NCI-H1417 (cell line): ENCODE measurements around the gene MBD4.
"Not testable (repeated sequence)": the region's sequence is repeated elsewhere in the genome, so short reads cannot be mapped to it uniquely, and the experiment has no call there.

Experiments used
- DNase-seq, 3 experiments: peaks; one replicate each; lab custom pipeline; 2025; lab: John Stamatoyannopoulos, UW

The MBD4 gene

DNA sequence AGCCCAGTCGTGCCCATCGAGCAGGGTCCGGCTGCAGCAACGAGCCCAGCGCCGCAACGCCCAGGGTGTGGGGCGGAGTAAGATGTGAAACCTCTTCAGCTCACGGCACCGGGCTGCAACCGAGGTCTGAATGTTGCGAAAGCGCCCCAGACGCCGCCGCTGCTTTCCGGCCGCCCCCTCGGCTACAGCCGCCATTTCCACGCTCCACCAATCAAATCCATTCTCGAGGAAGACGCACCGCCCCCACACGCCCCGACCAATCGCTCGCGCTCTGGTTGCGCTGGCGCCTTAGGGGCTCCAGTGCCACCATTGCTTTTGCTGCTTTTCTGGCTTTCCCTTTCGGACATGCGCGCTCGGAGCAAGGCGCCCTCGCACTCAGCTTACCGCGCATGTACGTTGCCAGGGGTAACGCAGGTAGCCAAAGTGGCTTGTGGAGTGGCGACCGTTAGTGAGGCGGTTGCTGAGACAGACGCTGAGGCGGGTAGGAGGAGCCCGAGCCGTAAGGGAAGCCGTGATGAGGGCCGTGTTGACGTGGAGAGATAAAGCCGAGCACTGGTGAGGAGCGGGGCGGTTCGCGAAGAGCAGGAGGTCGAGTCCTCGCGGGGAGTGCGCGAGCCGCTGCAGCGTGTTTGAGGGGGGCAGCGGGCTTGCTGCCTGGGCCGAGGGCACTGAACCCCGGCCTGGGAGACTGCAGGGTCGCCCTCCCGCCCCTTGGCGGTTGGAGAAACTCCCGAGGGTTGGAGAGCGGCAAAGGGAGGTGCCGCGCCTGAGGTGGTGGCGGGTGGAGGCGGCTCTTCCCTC lies at the start of gene MBD4, which contains the start of gene IFT122:
Gene MBD4, minus strand, starts transcription at position 132 of the 801 bp plus-strand sequence. Its CDS starts 115 bp downstream, at position 17.
Gene IFT122, plus strand, starts transcription at position 408 of the 801 bp plus-strand sequence. Its CDS starts 107 bp downstream, at position 515.
- DNase-seq = peak; percentile 99 to 100 (median 100)

DNA sequence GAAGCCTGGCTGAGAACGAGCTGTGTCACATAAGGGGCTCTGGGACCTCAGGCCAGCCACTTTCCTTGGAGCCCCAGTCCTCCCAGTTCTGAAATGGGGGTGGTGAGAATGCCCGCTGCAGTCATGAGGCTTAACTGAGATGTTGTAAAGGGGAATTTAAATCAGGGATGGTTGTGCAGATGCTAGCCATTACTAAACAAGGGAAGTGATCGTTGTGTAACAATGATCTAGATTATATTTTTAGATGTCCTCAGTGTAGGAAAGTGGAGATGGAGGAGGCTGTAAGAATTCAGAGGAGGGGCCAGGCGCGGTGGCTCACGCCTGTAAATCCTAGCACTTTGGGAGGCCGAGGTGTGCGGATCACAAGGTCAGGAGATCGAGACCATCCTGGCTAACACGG lies 49.5 kb upstream of the MBD4 start:
- DNase-seq = not testable (repeated sequence)

DNA sequence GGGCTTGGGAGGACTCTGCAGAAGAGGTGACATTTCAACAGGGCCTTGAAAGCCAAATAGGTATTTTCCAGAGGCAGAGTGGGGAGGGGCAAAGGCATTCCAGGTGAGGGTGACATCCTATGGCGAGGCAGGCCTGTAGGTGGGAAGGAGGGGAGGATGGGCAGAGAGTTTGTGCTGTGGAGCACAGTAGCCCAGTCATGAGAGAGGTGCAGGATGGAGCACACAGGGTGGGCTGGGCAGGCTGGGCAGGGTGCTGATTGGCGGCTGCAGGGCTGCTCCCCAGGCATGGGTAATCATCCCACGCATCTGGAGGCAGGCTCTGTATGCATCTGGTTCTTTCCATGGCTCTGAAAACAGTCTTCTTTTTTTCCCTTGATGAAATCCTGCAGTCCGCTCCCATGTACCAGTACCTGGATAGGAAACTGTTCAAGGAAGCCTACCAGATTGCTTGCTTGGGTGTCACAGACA lies 48.2 kb upstream of the MBD4 start:
- DNase-seq = not testable (repeated sequence)

DNA sequence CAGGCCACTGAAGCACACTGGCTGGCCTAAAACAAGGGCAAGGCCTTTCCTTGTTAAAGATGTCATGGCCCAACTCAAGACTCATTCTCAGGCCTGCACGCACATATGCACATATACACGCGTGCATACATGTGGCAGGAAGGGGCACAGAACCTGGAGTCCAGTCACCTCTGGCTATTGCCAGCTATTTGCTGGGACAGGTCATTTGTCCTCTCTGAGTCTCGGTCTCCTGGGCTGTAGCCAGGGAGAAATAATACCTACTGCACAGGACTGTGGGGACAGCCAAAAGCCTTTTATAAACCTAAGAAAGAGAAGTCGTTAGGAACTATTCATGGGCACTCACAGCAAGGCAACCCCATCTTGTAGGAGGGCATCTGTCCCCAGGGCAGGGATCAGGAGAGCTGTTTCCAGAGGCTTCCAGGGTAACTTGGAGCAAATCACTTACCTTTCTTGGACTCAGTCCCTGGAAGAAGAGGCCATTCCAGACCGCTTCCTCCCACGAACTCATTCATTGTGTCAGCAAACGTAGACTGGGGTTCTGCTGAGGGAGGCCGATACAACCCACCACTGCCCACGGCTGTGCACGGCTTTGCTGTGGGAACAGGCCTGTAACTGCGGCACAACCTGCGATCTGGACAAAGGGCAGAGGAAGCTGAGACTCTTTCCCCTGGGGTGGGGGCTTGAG lies 47.6 kb upstream of the MBD4 start:
- no peak for DNase-seq

DNA sequence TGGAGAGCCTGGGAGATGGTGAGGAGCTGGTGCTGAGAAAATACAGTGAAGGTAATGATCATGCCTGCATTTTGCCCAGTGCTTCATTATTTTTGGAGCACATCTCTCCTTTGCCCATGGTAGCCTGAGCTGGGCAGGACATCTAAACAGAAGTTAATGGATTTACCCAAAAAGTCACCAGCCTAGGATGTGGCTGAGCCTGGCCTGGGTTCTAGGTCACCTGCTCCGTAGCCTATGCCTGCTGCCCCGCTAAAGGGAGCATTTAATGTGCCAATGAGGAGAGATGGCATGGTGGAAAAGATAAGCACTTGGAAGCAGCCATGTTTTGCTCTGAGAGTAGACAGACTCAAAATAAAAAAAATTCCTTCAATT lies 46.9 kb upstream of the MBD4 start:
- DNase-seq = no peak

DNA sequence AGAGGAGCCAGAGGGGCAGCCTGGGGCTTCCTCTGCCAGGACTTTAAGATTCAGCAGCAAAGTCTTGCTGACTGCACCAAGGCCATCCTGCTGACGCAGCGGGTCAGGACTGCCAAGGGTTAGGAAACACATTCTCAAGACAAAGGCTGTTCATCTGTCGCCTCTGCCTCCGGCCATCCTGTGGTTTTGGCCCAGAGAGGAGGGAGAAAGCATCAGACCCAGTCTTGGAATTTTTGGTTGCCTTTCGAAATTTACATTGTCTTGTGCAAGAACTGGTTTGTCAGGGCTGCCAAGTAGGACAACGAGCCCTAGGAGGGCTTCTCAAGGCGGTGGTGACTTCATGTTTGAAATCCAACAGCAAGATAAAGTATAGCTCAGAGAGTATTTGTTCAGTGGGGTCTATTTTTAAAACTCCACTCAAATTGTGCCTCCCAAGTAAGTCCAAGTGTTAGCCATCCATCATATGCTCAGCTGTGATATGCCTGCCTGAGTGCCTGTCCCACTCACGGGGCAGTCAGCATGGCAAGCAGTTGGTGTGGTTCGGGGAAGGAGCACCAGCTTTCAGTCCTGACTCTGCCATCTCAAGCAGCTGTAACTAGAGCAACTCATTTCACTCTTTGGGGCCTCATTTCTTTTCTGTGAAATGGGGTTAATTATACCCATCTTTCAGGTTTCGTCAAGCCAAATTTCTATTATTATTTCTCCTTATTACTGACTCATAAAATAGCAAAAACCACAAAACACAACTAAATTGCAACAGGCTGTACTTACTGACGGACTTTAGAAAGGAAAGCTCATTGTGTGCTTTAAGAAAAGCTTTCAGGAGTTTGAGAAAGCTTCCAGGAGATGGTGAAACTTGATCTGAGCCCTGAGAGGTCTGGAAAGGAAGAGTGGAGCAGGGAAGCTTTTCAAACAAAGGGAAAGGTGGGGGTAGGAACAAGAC lies 46.2 kb upstream of the MBD4 start:
- DNase-seq = peak in 1 of 3 experiments; percentile 15

DNA sequence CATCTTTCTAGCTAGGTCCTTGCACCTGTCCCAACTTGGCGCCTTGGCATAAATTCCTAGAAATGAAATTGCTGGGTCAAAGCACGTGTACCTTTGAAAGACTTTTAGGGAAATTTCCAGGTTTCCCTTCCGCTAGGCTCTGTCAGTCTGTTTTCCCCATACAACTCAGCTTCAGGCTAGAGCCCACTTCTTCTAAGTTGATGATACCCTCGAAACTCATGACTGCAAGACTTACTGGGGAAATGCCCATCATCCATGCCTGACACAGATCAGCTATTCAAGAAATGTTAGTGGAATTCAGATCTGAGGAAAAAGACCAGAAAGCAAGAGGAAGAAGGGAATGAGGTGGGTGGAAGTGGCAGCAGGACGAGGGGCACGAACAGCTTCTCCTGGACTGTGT lies 45.4 kb upstream of the MBD4 start:
- not testable (repeated sequence) for DNase-seq

DNA sequence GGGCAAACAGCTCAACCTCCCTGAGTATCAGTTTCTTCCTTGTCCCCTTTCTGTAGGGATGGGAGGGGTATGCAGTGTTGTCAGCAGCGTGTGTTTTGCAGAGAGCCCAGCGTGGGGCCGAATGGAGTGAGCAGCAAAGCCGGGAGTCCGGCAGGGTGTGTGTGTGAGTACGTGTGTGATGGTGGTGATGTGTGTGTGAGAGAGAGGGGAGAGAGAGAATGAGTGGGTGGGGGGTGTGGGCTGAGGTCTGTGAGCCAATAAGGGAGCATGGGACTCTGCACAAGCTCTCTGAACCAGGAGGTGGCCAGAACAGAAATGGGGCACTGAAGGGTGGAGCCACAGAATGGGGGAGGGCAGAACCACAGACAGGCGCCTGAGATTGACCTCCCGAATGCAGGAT lies 44.1 kb upstream of the MBD4 start:
- no peak for DNase-seq

DNA sequence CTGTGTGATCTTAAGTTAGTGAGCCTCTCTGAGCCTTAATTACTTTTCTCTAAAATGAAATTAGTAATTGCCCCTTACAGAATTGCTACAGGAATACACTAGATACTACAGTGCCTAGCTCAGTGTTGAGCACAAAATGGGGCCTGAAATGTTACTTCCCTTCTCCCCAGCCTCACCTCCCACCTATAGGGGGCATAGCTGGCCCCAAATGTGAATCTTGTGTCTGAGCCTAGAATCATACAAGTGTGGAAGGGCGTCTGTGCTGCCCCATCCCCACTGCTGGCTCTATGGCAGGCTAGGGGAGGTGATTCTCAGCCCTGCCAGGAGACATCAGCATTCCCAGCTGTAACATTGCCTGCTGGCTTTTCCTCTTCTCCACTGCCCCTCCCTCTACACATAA lies 43.0 kb upstream of the MBD4 start:
- no peak for DNase-seq

DNA sequence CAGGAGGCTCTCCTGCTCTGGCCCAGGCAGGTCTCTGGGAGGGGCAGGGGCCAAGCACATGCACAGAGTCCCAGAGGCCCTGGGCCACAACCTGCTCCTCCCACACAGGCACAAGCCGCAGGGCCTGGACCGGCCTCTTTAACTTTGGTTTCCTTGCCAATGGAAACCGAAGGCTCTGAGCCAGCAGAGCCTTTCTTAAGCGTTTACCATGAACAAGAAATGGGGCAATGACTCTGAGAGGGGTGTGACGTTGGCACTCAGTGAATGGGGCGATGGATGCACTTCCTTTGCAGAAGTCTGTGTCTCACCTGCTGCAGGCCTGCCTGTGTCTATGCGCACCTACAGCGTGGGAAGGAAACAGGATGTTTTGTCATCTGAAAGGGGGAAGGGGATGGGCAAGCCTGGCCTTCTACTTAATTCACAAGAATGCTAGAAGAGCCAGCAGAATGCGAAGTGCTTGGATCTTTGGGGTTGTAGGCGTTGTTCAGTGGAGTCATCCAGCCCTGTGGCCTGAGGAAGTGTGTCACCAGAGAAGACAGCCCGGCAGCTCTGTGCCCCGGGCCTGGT lies 42.1 kb upstream of the MBD4 start:
- no peak for DNase-seq

DNA sequence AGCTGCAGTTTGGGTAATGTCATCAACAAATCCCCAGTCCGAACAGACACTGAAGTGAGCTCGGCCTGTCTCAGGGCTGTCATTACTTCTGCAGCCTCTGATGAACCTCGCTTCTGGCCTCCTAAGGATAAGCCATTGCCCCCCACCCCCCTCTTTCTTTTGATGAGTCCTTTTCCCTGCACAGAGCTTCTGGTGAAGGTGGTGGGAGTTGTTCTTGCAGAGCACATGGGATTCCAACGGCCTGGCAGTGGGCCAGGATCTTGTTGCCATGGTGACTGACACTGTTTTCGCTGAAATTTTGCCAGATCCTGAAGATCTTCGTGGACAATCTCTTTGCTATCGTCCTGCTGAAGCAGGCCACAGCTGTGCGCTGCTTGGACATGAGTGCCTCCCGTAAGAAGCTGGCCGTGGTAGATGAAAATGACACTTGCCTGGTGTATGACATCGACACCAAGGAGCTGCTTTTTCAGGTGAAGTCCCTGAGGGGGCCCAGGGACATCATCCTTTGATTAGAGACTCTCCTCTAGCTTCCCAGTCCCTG lies 41.5 kb upstream of the MBD4 start:
- DNase-seq = not testable (repeated sequence)

DNA sequence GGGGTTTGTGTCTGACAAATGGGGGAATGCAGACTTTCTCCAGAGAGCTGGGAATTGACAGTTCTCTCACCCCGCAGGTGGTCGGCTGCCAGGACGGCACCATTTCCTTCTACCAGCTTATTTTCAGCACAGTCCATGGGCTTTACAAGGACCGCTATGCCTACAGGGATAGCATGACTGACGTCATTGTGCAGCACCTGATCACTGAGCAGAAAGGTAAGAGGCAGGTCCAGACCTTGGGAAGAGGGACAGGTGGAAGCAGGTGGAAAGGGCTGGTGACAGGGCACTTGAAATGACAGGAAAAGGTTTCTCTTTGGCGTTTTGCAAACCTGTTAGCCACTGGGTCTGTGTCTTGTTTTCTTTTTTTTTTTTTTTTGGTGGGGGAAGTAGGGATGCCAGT lies 36.8 kb upstream of the MBD4 start:
- no peak for DNase-seq

DNA sequence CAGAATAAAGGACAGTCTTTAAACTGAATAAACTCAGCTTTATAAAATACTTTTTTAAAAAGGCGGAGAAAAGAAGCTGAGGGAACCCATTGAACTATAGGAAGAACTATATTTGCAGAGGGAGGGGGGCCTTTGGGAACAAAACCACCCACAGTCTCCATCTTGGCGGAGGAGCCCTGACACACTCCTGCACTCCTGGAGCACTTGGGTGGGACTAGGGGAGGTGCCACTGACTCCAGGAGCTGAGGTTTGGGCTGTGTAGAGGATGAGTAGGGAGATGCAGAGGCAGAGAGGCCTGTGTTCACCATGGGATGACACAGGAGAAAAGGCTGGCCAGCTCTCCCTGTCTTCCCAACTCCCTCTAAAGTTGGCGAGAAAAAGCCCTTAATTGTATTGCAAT lies 36.1 kb upstream of the MBD4 start:
- DNase-seq = no peak

DNA sequence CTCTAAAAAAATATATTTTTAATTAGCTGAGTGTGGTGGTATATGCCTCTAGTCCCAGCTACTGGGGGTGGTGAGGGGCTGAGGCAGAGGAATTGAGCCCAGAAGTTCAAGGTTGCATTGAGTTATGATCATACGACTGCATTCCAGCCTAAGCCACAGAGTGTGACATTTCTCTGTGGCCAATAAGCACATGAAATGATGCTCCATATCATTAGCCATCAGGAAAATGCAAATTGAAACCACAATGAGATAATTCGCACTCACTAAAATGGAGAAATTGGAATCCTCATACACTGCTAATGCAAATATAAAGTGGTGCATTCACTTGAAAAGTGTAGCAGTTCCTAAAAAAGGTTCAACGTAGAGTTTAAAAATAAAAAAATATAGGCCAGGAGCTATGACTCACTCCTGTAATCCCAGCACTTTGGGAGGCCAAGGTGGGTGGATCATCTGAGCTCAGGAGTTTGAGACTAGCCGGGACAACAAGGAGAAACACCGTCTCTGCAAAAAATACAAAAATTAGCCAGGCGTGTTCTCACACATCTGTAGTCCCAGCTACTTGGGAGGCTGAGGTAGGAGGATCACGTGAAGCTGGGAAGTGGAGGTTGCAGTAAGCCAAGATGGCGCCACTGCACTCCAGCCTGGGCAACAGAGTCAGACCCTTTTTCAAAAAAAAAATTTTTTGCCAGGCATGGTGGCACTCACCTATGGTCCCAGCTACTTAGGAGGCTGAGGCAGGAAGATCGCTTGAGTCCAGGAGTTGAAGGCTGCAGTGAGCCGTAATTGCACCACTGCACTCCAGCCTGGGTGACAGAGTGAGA lies 35.4 kb upstream of the MBD4 start:
- DNase-seq = no peak

DNA sequence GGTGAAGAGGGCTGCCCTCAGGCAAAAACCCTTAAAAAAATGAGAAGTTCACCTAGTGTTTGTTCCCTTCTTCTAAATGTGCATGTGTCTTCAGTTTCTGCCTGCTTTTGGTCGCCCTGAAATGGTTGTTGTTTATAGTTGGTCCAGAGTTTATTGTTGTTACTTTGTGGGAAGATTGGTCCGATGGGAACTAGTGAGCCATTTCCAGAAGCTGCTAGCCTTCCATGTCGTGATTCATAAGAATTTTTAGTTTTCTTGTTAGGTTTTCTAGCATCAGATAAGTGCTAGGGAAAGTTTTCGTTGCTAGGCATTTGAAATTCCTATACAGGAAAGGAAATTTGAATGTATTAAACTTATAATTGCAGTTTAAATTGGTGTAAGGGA lies 34.0 kb upstream of the MBD4 start:
- no peak for DNase-seq

DNA sequence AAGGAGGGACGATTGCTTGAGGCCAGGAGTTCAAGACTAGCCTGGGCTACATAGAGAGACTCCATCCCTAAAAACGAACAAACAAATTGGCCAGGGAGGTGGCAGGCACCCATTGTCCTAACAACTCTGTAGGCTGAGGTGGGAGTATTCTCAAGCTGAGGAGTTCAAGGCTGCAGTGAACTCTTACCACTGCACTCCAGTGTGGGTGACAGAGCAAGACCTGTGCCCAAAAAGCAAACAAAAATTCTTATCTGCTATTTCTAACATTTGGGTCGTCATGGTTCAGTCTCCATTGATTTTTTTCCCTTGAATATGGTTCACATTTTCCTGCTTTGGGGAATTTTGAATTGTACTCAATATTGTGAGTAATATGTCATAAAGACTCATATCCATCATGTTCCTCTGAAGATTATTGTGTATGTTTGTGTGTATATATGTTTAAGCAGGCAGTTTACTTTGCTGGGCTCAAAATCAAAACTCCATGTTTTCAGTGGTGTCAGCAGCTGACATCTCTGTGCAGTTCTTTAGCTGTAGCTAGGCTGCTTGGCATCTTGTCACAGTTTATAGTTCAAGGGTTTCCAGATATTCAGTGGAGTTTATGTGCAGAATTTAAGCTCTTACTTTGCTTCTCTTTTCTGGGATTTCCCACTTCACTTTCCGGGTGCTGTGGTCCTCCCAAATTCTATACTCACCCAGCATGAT lies 33.5 kb upstream of the MBD4 start:
- DNase-seq = no peak

DNA sequence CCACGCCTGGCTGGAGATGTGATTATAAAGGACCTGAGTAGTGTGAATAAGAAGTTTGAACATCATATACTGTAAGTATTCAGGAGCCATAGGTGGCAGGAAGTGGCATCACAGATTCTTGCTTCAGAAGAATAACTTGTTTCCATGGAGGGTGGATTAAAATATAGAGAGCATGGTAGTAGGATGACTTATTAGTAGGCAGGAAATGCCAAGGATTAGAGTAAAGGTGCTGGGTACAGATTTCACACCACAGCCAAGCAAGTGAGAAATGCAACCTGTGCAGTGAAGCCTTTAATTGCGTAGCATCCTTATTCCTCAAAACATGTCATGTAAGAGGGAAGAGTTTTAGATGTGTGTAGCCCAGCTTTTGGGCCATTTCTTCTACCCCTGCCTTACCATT lies 31.1 kb upstream of the MBD4 start:
- no peak for DNase-seq

DNA sequence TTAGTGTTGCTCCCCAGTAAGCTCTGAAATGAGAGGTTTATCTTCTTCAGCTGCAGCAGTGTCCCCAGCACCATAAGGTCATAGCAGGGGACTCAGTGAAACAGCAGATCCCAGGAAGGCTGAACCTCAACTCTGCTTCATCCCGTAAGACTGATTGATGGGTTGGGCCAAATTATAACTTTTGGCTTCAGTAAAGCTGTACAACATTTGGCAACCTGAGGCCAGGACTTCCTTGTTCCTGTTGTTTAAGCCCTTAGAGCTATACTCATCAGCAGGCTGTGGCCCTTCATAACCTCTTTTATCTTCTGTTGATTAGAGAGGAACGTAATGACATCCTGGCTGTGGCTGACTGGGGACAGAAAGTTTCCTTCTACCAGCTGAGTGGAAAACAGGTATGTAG lies 29.3 kb upstream of the MBD4 start:
- no peak for DNase-seq

DNA sequence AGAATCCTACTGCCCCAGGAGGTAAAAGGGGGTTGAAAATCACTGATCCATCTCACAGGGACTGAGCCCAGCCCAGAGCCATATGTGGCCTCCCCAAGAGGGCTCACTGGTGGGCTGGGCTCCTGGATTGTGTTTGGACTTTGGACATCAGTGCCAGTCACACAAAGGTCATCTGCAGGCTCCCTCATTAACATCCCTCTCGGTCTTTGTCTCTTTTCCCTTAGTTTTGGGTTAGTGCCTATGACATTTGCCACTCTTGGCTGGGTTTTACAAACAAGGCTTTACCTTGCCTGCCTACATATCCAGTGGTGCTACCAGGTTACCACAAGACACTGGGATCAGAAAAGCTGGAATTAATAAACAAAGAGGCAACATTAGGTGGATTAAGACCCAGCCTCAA lies 28.2 kb upstream of the MBD4 start:
- no peak for DNase-seq

DNA sequence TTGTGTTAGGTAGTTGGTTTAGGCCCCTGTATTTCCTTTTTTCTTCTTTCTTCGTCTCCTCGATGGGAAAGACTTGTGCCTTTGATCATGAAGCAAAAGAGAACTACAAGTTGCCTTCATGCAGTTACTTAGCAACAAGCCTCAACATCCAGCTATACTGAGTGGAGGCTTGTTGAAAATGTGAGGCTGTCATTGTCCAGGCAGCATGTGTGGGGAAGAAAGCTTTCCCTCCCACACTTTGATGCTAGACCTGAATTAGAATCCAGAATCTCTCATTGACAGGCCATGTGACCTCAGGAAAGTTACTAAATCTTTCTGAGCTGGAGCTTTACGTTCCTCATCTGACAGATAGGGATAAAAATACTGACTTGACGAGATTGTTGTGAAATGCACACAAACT lies 24.0 kb upstream of the MBD4 start:
- DNase-seq = no peak
